Measurements from ENCODE around the gene FAM13B. TPM values are rescaled to one million over a fixed set of nuclear protein-coding genes. Genes with fewer than 3 reads are reported as not detected.

The FAM13B gene
- total and polyA plus RNA-seq, 9 of the 15 experiments (the other 6 are each of a cell fraction or from before 2014, with no cell fraction given), result 2.3 to 21.6 (median 14.1) TPM

DNA sequence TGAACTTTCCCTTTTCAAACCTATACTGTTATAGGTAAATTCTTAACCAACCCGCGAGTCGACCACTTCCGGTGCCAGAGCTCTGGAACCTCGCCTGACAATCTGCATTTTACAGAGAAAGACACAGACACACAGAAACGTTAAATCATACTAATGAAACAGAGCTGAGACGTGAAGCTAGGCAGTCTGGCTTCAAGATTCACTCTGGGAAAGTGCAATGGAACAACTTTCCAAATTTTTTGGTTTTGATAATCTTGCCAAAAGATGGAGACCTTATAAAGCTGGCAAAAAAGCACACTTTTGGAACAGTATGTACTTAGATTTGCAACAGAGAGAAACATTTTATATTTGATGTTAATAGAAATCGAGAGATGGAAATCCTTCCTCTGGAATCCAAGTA lies 35.1 kb upstream of the FAM13B start:
- BruUV-seq (replicated peaks), result no TSS peak

DNA sequence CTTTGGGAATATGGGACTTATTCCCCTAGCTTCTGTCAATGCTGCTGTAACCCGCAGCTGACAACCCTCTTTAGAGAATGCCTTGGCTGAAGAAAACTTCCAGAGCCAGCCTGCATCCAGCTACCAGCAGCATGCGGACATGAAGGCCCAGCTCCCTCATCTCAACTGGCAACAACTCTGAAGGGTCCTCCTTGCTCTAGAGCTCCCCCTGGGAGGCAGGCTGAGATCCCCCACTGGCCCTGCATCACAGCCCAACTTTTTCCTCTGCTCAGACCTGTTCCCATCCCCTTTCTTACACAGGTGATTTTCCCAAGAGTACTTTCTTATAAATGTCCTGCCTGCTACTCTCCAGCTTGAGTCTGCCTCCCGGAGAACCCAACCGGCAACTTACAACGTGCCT lies 32.2 kb upstream of the FAM13B start:
- peak; percentile 80 for ATAC-seq
- H3K27me3 ChIP-seq (ENCODE audit: control insufficient read depth in 2 of 2, insufficient read depth in 2 of 2, low read length in 2 of 2), result no peaks in the 10 kb centered on the region
- H3K4me3 ChIP-seq, result no peak overlapping the region
- peak in 2 of 4 experiments; percentile 33 to 41 for DNase-seq (ENCODE audit: extremely low read depth in 1 of 4, low spot score in 3 of 4)
- H3K9me3 ChIP-seq (replicated peaks; ENCODE audit: control insufficient read depth, insufficient read depth, low read depth, low read length), result no peaks in the 10 kb centered on the region
- FAIRE-seq, result peak; percentile 49
- no peaks in the 10 kb centered on the region for H4K20me1 ChIP-seq (replicated peaks; ENCODE audit: control insufficient read depth, insufficient read depth, low read length)
- peaks cover 0 to 3% of the 10 kb centered on the region in 2 experiments; a peak in 2 of 5 replicates for H3K4me1 ChIP-seq (replicated peaks in 1 of 2; ENCODE audit: control insufficient read depth in 2 of 2, insufficient read depth in 2 of 2, low read length in 2 of 2)
- no peaks in the 10 kb centered on the region for H3K9me1 ChIP-seq (ENCODE audit: control insufficient read depth, insufficient read depth, low read length)
- H3K4me2 ChIP-seq (ENCODE audit: insufficient read depth, low read length), result no peak overlapping the region
- POLR2A ChIA-PET, result interaction anchor here (0.6 to 1.2 kb wide), 3 partner anchors 19 to 23 kb away, joined by 3 to 4 read pairs (median 4); partner anchors contain the start of gene WNT8A
- no peaks in the 10 kb centered on the region for H3K36me3 ChIP-seq (ENCODE audit: control insufficient read depth, insufficient read depth, low read length)
- in situ Hi-C loops (cut with MboI) (no loop called here), intact Hi-C loops (cut with micrococcal nuclease) (no loop called here)
- 23% methylated on average over 5 of the region's 5 CpGs for WGBS (ENCODE audit: insufficient coverage, low coverage, missing lambda C conversion rate)
- no peak overlapping the region for H3K9ac ChIP-seq (ENCODE audit: insufficient read depth in 1 of 2, low read depth in 2 of 2, low read length in 2 of 2)
- no peak overlapping the region for H3K27ac ChIP-seq (ENCODE audit: extremely low read depth, low read depth, low read length)
- CTCF ChIA-PET (ENCODE audit: low intra/inter-chr PET ratio), result interaction anchor here (0.9 to 1.8 kb wide), 3 partner anchors 27 to 286 kb away, joined by 3 to 12 read pairs (median 3); no protein-coding TSS in a partner anchor
- H2AFZ ChIP-seq (ENCODE audit: low read depth, low read length), result no peak overlapping the region
- H3K79me2 ChIP-seq (ENCODE audit: control insufficient read depth, insufficient read depth, low read length), result no peaks in the 10 kb centered on the region
- BruUV-seq (replicated peaks), result no TSS peak
- TF ChIP-seq, protein P1, sequence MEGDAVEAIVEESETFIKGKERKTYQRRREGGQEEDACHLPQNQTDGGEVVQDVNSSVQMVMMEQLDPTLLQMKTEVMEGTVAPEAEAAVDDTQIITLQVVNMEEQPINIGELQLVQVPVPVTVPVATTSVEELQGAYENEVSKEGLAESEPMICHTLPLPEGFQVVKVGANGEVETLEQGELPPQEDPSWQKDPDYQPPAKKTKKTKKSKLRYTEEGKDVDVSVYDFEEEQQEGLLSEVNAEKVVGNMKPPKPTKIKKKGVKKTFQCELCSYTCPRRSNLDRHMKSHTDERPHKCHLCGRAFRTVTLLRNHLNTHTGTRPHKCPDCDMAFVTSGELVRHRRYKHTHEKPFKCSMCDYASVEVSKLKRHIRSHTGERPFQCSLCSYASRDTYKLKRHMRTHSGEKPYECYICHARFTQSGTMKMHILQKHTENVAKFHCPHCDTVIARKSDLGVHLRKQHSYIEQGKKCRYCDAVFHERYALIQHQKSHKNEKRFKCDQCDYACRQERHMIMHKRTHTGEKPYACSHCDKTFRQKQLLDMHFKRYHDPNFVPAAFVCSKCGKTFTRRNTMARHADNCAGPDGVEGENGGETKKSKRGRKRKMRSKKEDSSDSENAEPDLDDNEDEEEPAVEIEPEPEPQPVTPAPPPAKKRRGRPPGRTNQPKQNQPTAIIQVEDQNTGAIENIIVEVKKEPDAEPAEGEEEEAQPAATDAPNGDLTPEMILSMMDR (IDR thresholded peaks at IDR 0.05 in 2 of 3, conservative IDR thresholded peaks at IDR 0.05 in 1 of 3; ENCODE audit: insufficient read depth in 2 of 3, low read depth in 1 of 3, low read length in 3 of 3), result peak; percentile 68 to 76 (median 75)
- no peak for TF ChIP-seq CBX2 (IDR thresholded peaks at IDR 0.05; ENCODE audit: insufficient read depth, low read length, poor library complexity, severe bottlenecking)
- peak in 1 of 2 experiments; percentile 54; a peak in 2 of 4 replicates for TF ChIP-seq RAD21 (CRISPR knock-in tag; conservative IDR thresholded peaks at IDR 0.05 in 1 of 2, IDR thresholded peaks at IDR 0.05 in 1 of 2)
- no peak for TF ChIP-seq KHSRP (IDR thresholded peaks at IDR 0.05)

More for the DNA sequence above, 35.1 kb upstream of the FAM13B start:
- POLR2A ChIA-PET, result interaction anchor here (1.9 kb wide), 1 partner anchor 20 kb away, joined by 6 read pairs; no protein-coding TSS in a partner anchor
- in situ Hi-C loops (cut with MboI) (no loop called here), intact Hi-C loops (cut with micrococcal nuclease) (loop anchor here (1.0 to 2.0 kb wide), 2 partner anchors 32 to 289 kb away; no protein-coding TSS in a partner anchor)
- Histone ChIP-seq H3K9me3 (replicated peaks; ENCODE audit: control insufficient read depth, insufficient read depth, low read depth, low read length) (no peaks in the 10 kb centered on the region), H3K4me3 (no peak overlapping the region), H3K36me3 (ENCODE audit: control insufficient read depth, insufficient read depth, low read length) (no peaks in the 10 kb centered on the region), H4K20me1 (replicated peaks; ENCODE audit: control insufficient read depth, insufficient read depth, low read length) (no peaks in the 10 kb centered on the region), H3K4me1 (replicated peaks in 1 of 2; ENCODE audit: control insufficient read depth in 2 of 2, insufficient read depth in 2 of 2, low read length in 2 of 2) (peaks cover 0 to 6% of the 10 kb centered on the region in 2 experiments; a peak in 2 of 5 replicates), H3K4me2 (ENCODE audit: insufficient read depth, low read length) (no peak overlapping the region), H3K27me3 (ENCODE audit: control insufficient read depth in 2 of 2, insufficient read depth in 2 of 2, low read length in 2 of 2) (peaks cover 0 to 5% of the 10 kb centered on the region in 2 experiments; a peak in 3 of 5 replicates), H3K79me2 (ENCODE audit: control insufficient read depth, insufficient read depth, low read length) (no peaks in the 10 kb centered on the region), H3K27ac (ENCODE audit: extremely low read depth, low read depth, low read length) (no peak overlapping the region), H3K9ac (ENCODE audit: insufficient read depth in 1 of 2, low read depth in 2 of 2, low read length in 2 of 2) (no peak overlapping the region), H3K9me1 (ENCODE audit: control insufficient read depth, insufficient read depth, low read length) (no peaks in the 10 kb centered on the region), H2AFZ (ENCODE audit: low read depth, low read length) (no peak overlapping the region)
- DNase-seq (ENCODE audit: extremely low read depth in 1 of 4, low spot score in 3 of 4) (no peak), FAIRE-seq (no peak), ATAC-seq (no peak)
- WGBS (ENCODE audit: insufficient coverage, low coverage, missing lambda C conversion rate), result 36% methylated on average over 8 of the region's 8 CpGs
- CTCF ChIA-PET (ENCODE audit: low intra/inter-chr PET ratio), result interaction anchor here (0.6 to 2.6 kb wide), 4 partner anchors 9 to 440 kb away, joined by 3 to 35 read pairs (median 6); no protein-coding TSS in a partner anchor
- no peak for TF ChIP-seq ATF7 (IDR thresholded peaks at IDR 0.05)
- TF ChIP-seq TAF15 (IDR thresholded peaks at IDR 0.05; ENCODE audit: low read depth, low read length), result no peak
- no peak for TF ChIP-seq COPS2 (conservative IDR thresholded peaks at IDR 0.05)
- TF ChIP-seq ELF4 (CRISPR knock-in tag; IDR thresholded peaks at IDR 0.05), result no peak
